Effector memory CD8-positive, alpha-beta T cell (primary cell): ENCODE measurements around the gene OR4N2.
"Not testable (repeated sequence)": the region's sequence is repeated elsewhere in the genome, so short reads cannot be mapped to it uniquely, and the experiment has no call there.

Experiments used
- ATAC-seq: fragments of 150-1000 bp; cut with Tn5 transposase; replicated peaks from 2 replicates; pipeline ENCODE4 v1.10.0; 2021; ENCODE audit warnings: mild to moderate bottlenecking, moderate library complexity
- DNase-seq, 3 experiments: peaks; one replicate each; pipeline ENCODE4 v3.0.0; 2021
- H3K27ac Mint-ChIP-seq, 2 donors: one replicate each; pipeline ENCODE4 v1.8.0; 2022; ENCODE audit warnings: mild to moderate bottlenecking in 2 of 2, mixed read lengths in 2 of 2, moderate library complexity in 2 of 2
- H3K27me3 Mint-ChIP-seq, 2 donors: one replicate each; pipeline ENCODE4 v1.8.0; 2022; ENCODE audit warnings: mixed read lengths in 2 of 2
- H3K36me3 Mint-ChIP-seq: one replicate; pipeline ENCODE4 v1.8.0; 2022; ENCODE audit warnings: mild to moderate bottlenecking, moderate library complexity, mixed read lengths; ENCODE audit not compliant: insufficient read depth
- H3K4me1 Mint-ChIP-seq, 2 donors: one replicate each; pipeline ENCODE4 v1.8.0; 2022; ENCODE audit warnings: low read depth in 2 of 2, mixed read lengths in 2 of 2
- H3K4me3 Mint-ChIP-seq, 2 donors: one replicate each; pipeline ENCODE4 v1.8.0; 2022; ENCODE audit warnings: mild to moderate bottlenecking in 2 of 2, mixed read lengths in 2 of 2, moderate library complexity in 2 of 2
- H3K9me3 Mint-ChIP-seq, 2 donors: one replicate each; pipeline ENCODE4 v1.8.0; 2022; ENCODE audit warnings: mixed read lengths in 2 of 2

Gene OR4N2

GRCh38 chr14:19801118-19801464 is 2.5 kb upstream of the OR4N2 start:
- H3K9me3 Mint-ChIP-seq = peaks cover 0 to 2% of the 10 kb centered on the region in 2 donors
- H3K4me3 Mint-ChIP-seq = no peak overlapping the region
- DNase-seq = no peak
- H3K27me3 Mint-ChIP-seq = no peaks in the 10 kb centered on the region
- no peaks in the 10 kb centered on the region for H3K4me1 Mint-ChIP-seq
- no peak overlapping the region for H3K27ac Mint-ChIP-seq
- ATAC-seq = no peak
- H3K36me3 Mint-ChIP-seq = no peaks in the 10 kb centered on the region

GRCh38 chr14:19813171-19813920 is 9.8 kb downstream of the OR4N2 start:
- H3K9me3 Mint-ChIP-seq, ATAC-seq, H3K27me3 Mint-ChIP-seq, H3K4me3 Mint-ChIP-seq, DNase-seq, H3K27ac Mint-ChIP-seq, H3K4me1 Mint-ChIP-seq, H3K36me3 Mint-ChIP-seq: not testable (repeated sequence)

GRCh38 chr14:19819879-19820278 is 16.3 kb downstream of the OR4N2 start:
- H3K36me3 Mint-ChIP-seq, DNase-seq, H3K9me3 Mint-ChIP-seq, H3K4me1 Mint-ChIP-seq, H3K27ac Mint-ChIP-seq, ATAC-seq, H3K4me3 Mint-ChIP-seq: not testable (repeated sequence)
- peaks cover 0 to 11% of the 10 kb centered on the region in 2 donors for H3K27me3 Mint-ChIP-seq

GRCh38 chr14:19821016-19821415 is 17.4 kb downstream of the OR4N2 start:
- not testable (repeated sequence) for ATAC-seq, DNase-seq, H3K4me1 Mint-ChIP-seq, H3K9me3 Mint-ChIP-seq, H3K36me3 Mint-ChIP-seq, H3K4me3 Mint-ChIP-seq, H3K27ac Mint-ChIP-seq
- H3K27me3 Mint-ChIP-seq = peaks cover 0 to 11% of the 10 kb centered on the region in 2 donors

GRCh38 chr14:19823178-19823577 is 19.6 kb downstream of the OR4N2 start:
- peaks cover 0 to 11% of the 10 kb centered on the region in 2 donors for H3K27me3 Mint-ChIP-seq
- no peaks in the 10 kb centered on the region for H3K36me3 Mint-ChIP-seq
- no peak for ATAC-seq
- H3K27ac Mint-ChIP-seq = no peak overlapping the region
- no peak for DNase-seq
- no peak overlapping the region for H3K4me3 Mint-ChIP-seq
- H3K9me3 Mint-ChIP-seq = peaks cover 6 to 8% of the 10 kb centered on the region in 2 donors
- no peaks in the 10 kb centered on the region for H3K4me1 Mint-ChIP-seq

- no peaks in the 10 kb centered on the region for H3K36me3 Mint-ChIP-seq
- peaks cover 0 to 11% of the 10 kb centered on the region in 2 donors for H3K27me3 Mint-ChIP-seq
- DNase-seq = no peak
- no peaks in the 10 kb centered on the region for H3K4me1 Mint-ChIP-seq
- H3K27ac Mint-ChIP-seq = no peak overlapping the region
- H3K4me3 Mint-ChIP-seq = no peak overlapping the region
- peaks cover 6 to 8% of the 10 kb centered on the region in 2 donors for H3K9me3 Mint-ChIP-seq
- ATAC-seq = no peak
These were observed 20.2 kb downstream of the OR4N2 start for GRCh38 chr14:19823765-19824164.

GRCh38 chr14:19827626-19828244 is 24.2 kb downstream of the OR4N2 start:
- DNase-seq, H3K36me3 Mint-ChIP-seq, H3K9me3 Mint-ChIP-seq, H3K27ac Mint-ChIP-seq, ATAC-seq, H3K4me1 Mint-ChIP-seq, H3K4me3 Mint-ChIP-seq, H3K27me3 Mint-ChIP-seq: not testable (repeated sequence)

- peaks cover 1 to 2% of the 10 kb centered on the region in 2 donors for H3K9me3 Mint-ChIP-seq
- no peaks in the 10 kb centered on the region for H3K36me3 Mint-ChIP-seq
- H3K4me1 Mint-ChIP-seq = no peaks in the 10 kb centered on the region
- ATAC-seq (no peak), DNase-seq (no peak)
- H3K27me3 Mint-ChIP-seq = peaks cover 0 to 3% of the 10 kb centered on the region in 2 donors
- H3K27ac Mint-ChIP-seq = no peak overlapping the region
- no peak overlapping the region for H3K4me3 Mint-ChIP-seq
These were observed 24.7 kb downstream of the OR4N2 start for GRCh38 chr14:19828314-19828713.

- H3K4me1 Mint-ChIP-seq, H3K4me3 Mint-ChIP-seq, H3K36me3 Mint-ChIP-seq, H3K27ac Mint-ChIP-seq, ATAC-seq, DNase-seq, H3K9me3 Mint-ChIP-seq: not testable (repeated sequence)
- peaks cover 0 to 11% of the 10 kb centered on the region in 2 donors for H3K27me3 Mint-ChIP-seq
These were observed 30.8 kb downstream of the OR4N2 start for GRCh38 chr14:19834203-19834848.

GRCh38 chr14:19838433-19838832 is 34.9 kb downstream of the OR4N2 start:
- Mint-ChIP-seq H3K36me3 (no peaks in the 10 kb centered on the region), H3K4me1 (no peaks in the 10 kb centered on the region), H3K4me3 (no peak overlapping the region), H3K27ac (no peak overlapping the region), H3K27me3 (peaks cover 0 to 6% of the 10 kb centered on the region in 2 donors), H3K9me3 (peaks cover under 1 to 3% of the 10 kb centered on the region in 2 donors)
- no peak for DNase-seq
- no peak for ATAC-seq

- Mint-ChIP-seq H3K9me3 (peaks cover 0 to 16% of the 10 kb centered on the region in 2 donors), H3K27ac (no peak overlapping the region), H3K4me3 (no peak overlapping the region), H3K27me3 (no peaks in the 10 kb centered on the region), H3K36me3 (no peaks in the 10 kb centered on the region), H3K4me1 (no peaks in the 10 kb centered on the region)
- no peak for DNase-seq
- ATAC-seq = no peak
These were observed 47.8 kb downstream of the OR4N2 start for GRCh38 chr14:19851365-19851764.

- H3K9me3 Mint-ChIP-seq, H3K4me1 Mint-ChIP-seq: not testable (repeated sequence)
These were observed 62.6 kb downstream of the OR4N2 start for GRCh38 chr14:19866061-19866669.

GRCh38 chr14:19873178-19873577 is 69.6 kb downstream of the OR4N2 start:
- no peak for DNase-seq
- H3K27me3 Mint-ChIP-seq = no peaks in the 10 kb centered on the region
- ATAC-seq = no peak
- no peaks in the 10 kb centered on the region for H3K4me1 Mint-ChIP-seq
- no peak overlapping the region for H3K4me3 Mint-ChIP-seq
- no peak overlapping the region for H3K27ac Mint-ChIP-seq
- H3K9me3 Mint-ChIP-seq = no peaks in the 10 kb centered on the region
- H3K36me3 Mint-ChIP-seq = no peaks in the 10 kb centered on the region

More at GRCh38 chr14:19866061-19866669, 62.6 kb downstream of the OR4N2 start:
- not testable (repeated sequence) for DNase-seq, ATAC-seq, H3K27ac Mint-ChIP-seq, H3K27me3 Mint-ChIP-seq, H3K36me3 Mint-ChIP-seq, H3K4me3 Mint-ChIP-seq
